ENCODE data around the gene UGT3A1.

The UGT3A1 gene

GRCh38 chr5:35903631-35904203 lies 87.5 kb downstream of the UGT3A1 start:
- no peak for DNase-seq

DNA sequence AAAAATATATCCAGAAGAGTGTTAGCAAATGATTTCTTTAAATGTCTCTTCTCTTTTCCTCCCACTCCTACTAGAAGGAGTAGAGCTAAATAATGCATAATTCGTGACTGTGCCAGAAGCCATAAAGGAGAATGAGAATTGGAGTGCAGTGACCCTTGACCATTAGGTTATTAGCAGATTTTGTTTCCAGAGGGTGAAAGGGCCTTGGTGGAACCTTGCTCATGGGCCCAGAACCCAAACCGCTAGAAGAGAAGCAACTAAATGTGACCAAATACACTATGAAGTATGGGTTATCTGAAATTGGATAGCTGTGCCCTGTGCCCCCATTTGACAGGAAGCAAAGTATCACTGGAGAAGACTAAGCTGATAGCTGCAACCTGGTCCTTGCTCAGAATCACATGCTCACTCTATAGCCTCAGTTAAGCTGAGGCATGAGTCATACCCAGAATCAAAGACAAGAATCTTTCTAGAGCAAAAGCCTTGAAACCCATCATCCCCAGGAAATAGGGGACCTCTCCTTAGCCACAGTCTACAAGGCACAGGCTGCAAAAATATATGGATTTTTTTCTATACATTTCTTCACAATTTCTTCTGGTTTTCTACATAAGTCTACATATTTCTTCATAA lies 89.0 kb downstream of the UGT3A1 start:
- no peak for DNase-seq
